Kidney (tissue), 14 donors: Measurements from ENCODE around the gene MAPKAPK2. TPM values are rescaled to one million over a fixed set of nuclear protein-coding genes. Genes with fewer than 3 reads are reported as not detected.

ENCODE experiments used
- DNase-seq, 5 donors: peaks; one replicate each; pipeline ENCODE4 v3.0.0-alpha.2; 2013 to 2020
- FAIRE-seq: peaks from 2 replicates; lab custom pipeline; 2012; peaks lifted over from hg19 to GRCh38; lab: Jason Lieb, UNC
- H3K27ac ChIP-seq, 2 donors: one replicate each; pipeline ENCODE4 v1.7.0; 2013; ENCODE audit warnings: low read depth in 2 of 2, low read length in 2 of 2, inconsistent platforms in 1 of 2
- H3K27me3 ChIP-seq: one replicate; pipeline ENCODE4 v1.7.1; 2013; ENCODE audit warnings: low read length, inconsistent platforms; ENCODE audit not compliant: control insufficient read depth, insufficient read depth
- H3K36me3 ChIP-seq, 3 donors: one replicate each; pipeline versions ENCODE4 v1.7.0 to v1.7.1; 2013; ENCODE audit warnings: low read length in 3 of 3, control low read depth in 1 of 3, inconsistent platforms in 1 of 3; ENCODE audit not compliant: insufficient read depth in 3 of 3, control insufficient read depth in 2 of 3
- H3K4me1 ChIP-seq, 3 donors: one replicate each; pipeline versions ENCODE4 v1.7.0 to v1.7.1; 2013; ENCODE audit warnings: low read length in 3 of 3, inconsistent platforms in 1 of 3, low read depth in 1 of 3; ENCODE audit not compliant: control insufficient read depth in 2 of 3, insufficient read depth in 2 of 3
- H3K4me3 ChIP-seq, 3 donors: one replicate each; pipeline versions ENCODE4 v1.7.0 to v1.8.1; 2013; ENCODE audit warnings: low read length in 3 of 3, control low read depth in 1 of 3, inconsistent platforms in 1 of 3
- H3K9ac ChIP-seq, 3 donors: one replicate each; pipeline versions ENCODE4 v1.7.0 to v1.7.1; 2013; ENCODE audit warnings: low read length in 3 of 3, control low read depth in 1 of 3, inconsistent platforms in 1 of 3
- H3K9me3 ChIP-seq, 3 donors: one replicate each; pipeline versions ENCODE4 v1.7.0 to v1.7.1; 2013; ENCODE audit warnings: low read length in 3 of 3, control low read depth in 1 of 3, inconsistent platforms in 1 of 3; ENCODE audit not compliant: control insufficient read depth in 2 of 3, insufficient read depth in 1 of 3
- intact Hi-C: fragments of 100-400 bp; cut with DNase I; formaldehyde crosslinking; loops from one replicate; pipeline ENCODE4 v1.11.1; 2022
- polyA plus RNA-seq: library from polyadenylated mRNA; stranded (reverse); fragments of 350-450 nt; fragmentation: Illumina TruSeq; extraction: RNeasy Lipid Tissue Mini Kit (QIAGEN cat#74804); gene quantifications from one replicate; pipeline ENCODE4 v1.2.3, GENCODE V29; 2014; ENCODE audit warnings: low read depth, low replicate concordance; ENCODE audit not compliant: insufficient read depth
- total RNA-seq: library from RNA; stranded (reverse); fragmentation: NEBNext Ultra II Directional; extraction: Animal tissue kit (Norgen Biotek cat#: 25700); gene quantifications from one replicate; pipeline ENCODE4 v1.2.1, GENCODE V29; 2021
- TF ChIP-seq, protein P1 (sequence below): IDR thresholded peaks from 3 replicates; pipeline ENCODE4 v1.5.1; 2012; ENCODE audit warnings: mild to moderate bottlenecking, moderate library complexity, borderline replicate concordance; ENCODE audit not compliant: insufficient read depth; ENCODE audit errors: extremely low read depth
- donor health status: control.
- donor health status: control.
- donor health status: control.
- donor health status: control.
- donor health status: control.
- donor health status: DM: yes; HTN: yes; CAD: no.
- donor health status: Normal renal cell carcinoma (clear cell type).

The MAPKAPK2 gene
- total and polyA plus RNA-seq, 2 donors from 2014 or later: 84.5 to 113 TPM

DNA sequence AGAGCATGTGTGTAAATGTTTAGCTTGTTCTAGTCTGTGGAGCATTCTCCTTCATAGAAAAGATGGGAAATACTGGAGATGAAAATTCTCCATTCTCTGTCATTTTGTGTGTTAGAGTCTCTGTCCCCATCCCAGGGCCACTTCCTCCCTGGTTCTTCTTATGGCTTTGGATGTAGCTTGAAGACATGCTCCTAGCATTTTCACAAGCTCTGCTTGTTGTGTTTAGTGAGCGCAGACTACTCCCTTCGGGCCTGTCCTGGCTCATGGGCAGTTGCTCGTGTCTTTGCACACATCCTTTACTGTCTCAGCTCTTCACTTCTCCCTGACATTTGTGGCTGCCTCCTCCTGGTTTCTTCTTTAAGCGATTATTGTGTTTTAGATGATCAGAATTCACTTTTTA lies 30.4 kb downstream of the MAPKAPK2 start:
- DNase-seq: no peak
- no peaks in the 10 kb centered on the region for H3K27me3 ChIP-seq
- peaks cover 0 to 43% (median 39%) of the 10 kb centered on the region in 3 donors for H3K4me1 ChIP-seq
- no peaks in the 10 kb centered on the region for H3K36me3 ChIP-seq
- FAIRE-seq: no peak
- H3K9me3 ChIP-seq: no peaks in the 10 kb centered on the region
- intact Hi-C loops: no loop called here
- TF ChIP-seq, protein P1, sequence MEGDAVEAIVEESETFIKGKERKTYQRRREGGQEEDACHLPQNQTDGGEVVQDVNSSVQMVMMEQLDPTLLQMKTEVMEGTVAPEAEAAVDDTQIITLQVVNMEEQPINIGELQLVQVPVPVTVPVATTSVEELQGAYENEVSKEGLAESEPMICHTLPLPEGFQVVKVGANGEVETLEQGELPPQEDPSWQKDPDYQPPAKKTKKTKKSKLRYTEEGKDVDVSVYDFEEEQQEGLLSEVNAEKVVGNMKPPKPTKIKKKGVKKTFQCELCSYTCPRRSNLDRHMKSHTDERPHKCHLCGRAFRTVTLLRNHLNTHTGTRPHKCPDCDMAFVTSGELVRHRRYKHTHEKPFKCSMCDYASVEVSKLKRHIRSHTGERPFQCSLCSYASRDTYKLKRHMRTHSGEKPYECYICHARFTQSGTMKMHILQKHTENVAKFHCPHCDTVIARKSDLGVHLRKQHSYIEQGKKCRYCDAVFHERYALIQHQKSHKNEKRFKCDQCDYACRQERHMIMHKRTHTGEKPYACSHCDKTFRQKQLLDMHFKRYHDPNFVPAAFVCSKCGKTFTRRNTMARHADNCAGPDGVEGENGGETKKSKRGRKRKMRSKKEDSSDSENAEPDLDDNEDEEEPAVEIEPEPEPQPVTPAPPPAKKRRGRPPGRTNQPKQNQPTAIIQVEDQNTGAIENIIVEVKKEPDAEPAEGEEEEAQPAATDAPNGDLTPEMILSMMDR: no peak
- H3K9ac ChIP-seq: no peak overlapping the region
- no peak overlapping the region for H3K4me3 ChIP-seq
- H3K27ac ChIP-seq: peak overlapping the region; percentile 60 to 82

DNA sequence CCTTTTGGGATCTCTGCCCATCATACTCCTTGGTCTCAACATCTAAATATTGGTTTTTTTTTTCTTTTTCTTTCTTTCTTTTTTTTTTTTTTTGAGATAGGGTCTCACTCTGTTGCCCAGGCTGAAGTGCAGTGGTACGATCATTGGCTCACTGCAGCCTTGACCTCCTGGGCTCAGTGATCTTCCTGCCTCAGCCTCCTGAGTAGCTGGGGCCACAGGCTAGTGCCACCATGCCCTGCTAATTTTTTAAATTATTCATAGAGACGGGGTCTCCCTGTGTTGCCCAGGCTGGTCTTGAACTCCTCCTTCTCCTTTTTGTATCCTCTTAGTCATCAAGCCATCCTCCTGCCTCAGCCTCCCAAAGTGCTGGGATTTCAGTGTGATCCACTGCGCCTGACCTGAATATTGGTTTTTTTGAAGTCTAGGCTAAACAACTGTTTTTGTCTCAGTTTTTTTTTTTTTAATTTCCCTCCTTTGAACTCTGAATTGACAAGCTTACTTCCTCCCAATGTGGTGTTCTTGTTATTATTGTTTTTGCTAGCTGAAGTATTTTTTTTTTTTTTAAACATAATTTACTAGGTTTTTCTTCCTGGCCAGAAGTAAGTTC lies 30.9 kb downstream of the MAPKAPK2 start:
- FAIRE-seq: no peak
- Histone ChIP-seq H3K27me3 (no peaks in the 10 kb centered on the region), H3K27ac (peak overlapping the region in 1 of 2 donors; percentile 82), H3K9ac (no peak overlapping the region), H3K4me3 (no peak overlapping the region), H3K4me1 (peaks cover 0 to 38% (median 37%) of the 10 kb centered on the region in 3 donors), H3K9me3 (no peaks in the 10 kb centered on the region), H3K36me3 (no peaks in the 10 kb centered on the region)
- no peak for DNase-seq
- TF ChIP-seq, protein P1: no peak
- intact Hi-C loops: no loop called here

DNA sequence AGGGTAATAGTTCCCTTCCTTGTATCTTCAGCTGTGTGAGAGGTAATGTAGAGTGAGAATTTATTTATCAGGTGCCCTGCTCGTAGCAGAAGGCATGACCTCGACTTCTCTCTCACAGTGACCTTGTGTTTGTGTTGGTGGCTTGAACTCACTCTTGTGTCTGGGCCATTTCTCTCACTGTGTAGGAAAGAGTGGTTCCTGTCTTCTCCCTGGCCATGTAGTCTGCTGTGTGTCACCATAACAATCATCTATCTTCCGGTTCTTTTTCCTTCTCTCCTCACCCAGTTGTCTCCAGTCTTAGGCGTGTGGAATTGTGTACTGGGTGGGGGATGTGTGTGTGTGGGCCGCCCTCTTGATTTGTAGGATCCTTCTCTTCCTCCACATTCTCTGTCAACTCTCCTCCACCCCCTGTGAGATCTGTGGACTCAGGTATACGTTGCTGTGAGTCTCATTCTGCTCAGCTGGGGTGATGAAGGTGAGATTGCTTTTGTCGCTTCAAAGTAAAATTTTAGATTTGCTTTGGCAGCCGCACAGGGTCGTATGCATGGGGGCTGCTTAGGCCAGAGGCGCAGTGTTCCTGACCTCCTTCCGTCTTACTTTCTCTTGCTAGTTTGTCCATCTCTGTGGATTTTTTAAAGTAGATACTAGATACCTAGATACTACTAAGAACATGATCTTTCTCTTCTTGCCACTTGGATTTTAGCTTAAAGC lies 31.6 kb downstream of the MAPKAPK2 start:
- peak overlapping the region; percentile 47 to 82 for H3K27ac ChIP-seq
- no peaks in the 10 kb centered on the region for H3K27me3 ChIP-seq

More for the DNA sequence above, 31.6 kb downstream of the MAPKAPK2 start:
- Histone ChIP-seq H3K4me1 (peaks cover 0 to 43% (median 38%) of the 10 kb centered on the region in 3 donors), H3K9me3 (no peaks in the 10 kb centered on the region), H3K36me3 (no peaks in the 10 kb centered on the region), H3K9ac (no peak overlapping the region), H3K4me3 (no peak overlapping the region)
- FAIRE-seq: no peak
- TF ChIP-seq, protein P1: no peak
- intact Hi-C loops: no loop called here
- DNase-seq: no peak
